ENCODE data around the gene ADAR. TPM values are rescaled to one million over a fixed set of nuclear protein-coding genes. Genes with fewer than 3 reads are reported as not detected.

Gene ADAR
- total and polyA plus RNA-seq, 11 donors = 16.0 to 117 (median 54.3) TPM

GRCh38 chr1:154550657-154551056 is 57.3 kb downstream of the ADAR start:
- intact Hi-C loops (cut with DNase I) = loop anchor here in 3 of 10 donors (10.0 kb wide), 3 partner anchors 146 to 534 kb away; partner anchors contain the start of gene IL6R (in 1 of the 3)
- WGBS, 4 donors = 64 to 82% (median 67%) methylated on average over 6 of the region's 6 CpGs

GRCh38 chr1:154550070-154550469 is 57.9 kb downstream of the ADAR start:
- intact Hi-C loops (cut with DNase I) = loop anchor here in 3 of 10 donors (10.0 kb wide), 3 partner anchors 145 to 535 kb away; partner anchors contain the start of gene IL6R (in 1 of the 3)
- no peak overlapping the region for H3K27ac ChIP-seq
- H3K27me3 ChIP-seq = no peaks in the 10 kb centered on the region
- TF ChIP-seq POLR2A (IDR thresholded peaks at IDR 0.05) = no peak
- TF ChIP-seq CTCF (IDR thresholded peaks at IDR 0.05) = no peak
- DNase-seq (no peak), ATAC-seq (no peak)
- H3K4me1 ChIP-seq = peaks cover 0 to 33% (median 17%) of the 10 kb centered on the region in 12 donors
- H3K9me3 ChIP-seq = no peaks in the 10 kb centered on the region
- H3K36me3 ChIP-seq = peaks cover 5 to 75% (median 66%) of the 10 kb centered on the region in 9 donors
- H3K4me3 ChIP-seq = no peak overlapping the region
- WGBS, 4 donors = 49 to 63% (median 53%) methylated on average over 5 of the region's 5 CpGs

More at GRCh38 chr1:154550657-154551056, 57.3 kb downstream of the ADAR start:
- DNase-seq (no peak), ATAC-seq (no peak)
- TF ChIP-seq CTCF (IDR thresholded peaks at IDR 0.05) (no peak), POLR2A (IDR thresholded peaks at IDR 0.05) (no peak)
- no peaks in the 10 kb centered on the region for H3K9me3 ChIP-seq
- peaks cover 0 to 33% (median 17%) of the 10 kb centered on the region in 12 donors for H3K4me1 ChIP-seq
- no peaks in the 10 kb centered on the region for H3K27me3 ChIP-seq
- H3K36me3 ChIP-seq = peaks cover 5 to 81% (median 72%) of the 10 kb centered on the region in 9 donors
- no peak overlapping the region for H3K27ac ChIP-seq
- H3K4me3 ChIP-seq = no peak overlapping the region

GRCh38 chr1:154549202-154549770 is 58.7 kb downstream of the ADAR start:
- DNase-seq (no peak), ATAC-seq (no peak)
- intact Hi-C loops (cut with DNase I) = loop anchor here in 4 of 10 donors (5.0 to 10.0 kb wide), 3 partner anchors 67 to 214 kb away; no protein-coding TSS in a partner anchor
- WGBS, 4 donors = 82 to 89% (median 87%) methylated on average over 3 of the region's 3 CpGs
- H3K4me3 ChIP-seq = no peak overlapping the region
- TF ChIP-seq POLR2A (IDR thresholded peaks at IDR 0.05) (no peak), CTCF (IDR thresholded peaks at IDR 0.05) (no peak)
- no peaks in the 10 kb centered on the region for H3K27me3 ChIP-seq
- H3K9me3 ChIP-seq = no peaks in the 10 kb centered on the region
- no peak overlapping the region for H3K27ac ChIP-seq
- H3K4me1 ChIP-seq = peaks cover 0 to 33% (median 17%) of the 10 kb centered on the region in 12 donors
- peaks cover 5 to 68% (median 58%) of the 10 kb centered on the region in 9 donors for H3K36me3 ChIP-seq

GRCh38 chr1:154548028-154548427 is 60.0 kb downstream of the ADAR start:
- Histone ChIP-seq H3K36me3 (peaks cover 5 to 55% (median 45%) of the 10 kb centered on the region in 9 donors), H3K4me1 (peaks cover 0 to 28% (median 13%) of the 10 kb centered on the region in 12 donors), H3K27me3 (no peaks in the 10 kb centered on the region), H3K27ac (peak overlapping the region in 6 of 12 donors; percentile 0 to 50 (median 28)), H3K9me3 (no peaks in the 10 kb centered on the region), H3K4me3 (no peak overlapping the region)
- peak; percentile 71 to 82 (median 78) for ATAC-seq
- peak in 3 of 5 donors; percentile 46 to 70 (median 47) for DNase-seq
- no peak for TF ChIP-seq CTCF (IDR thresholded peaks at IDR 0.05)
- TF ChIP-seq POLR2A (IDR thresholded peaks at IDR 0.05) = no peak
- intact Hi-C loops (cut with DNase I) = loop anchor here in 4 of 10 donors (5.0 to 10.0 kb wide), 3 partner anchors 66 to 213 kb away; no protein-coding TSS in a partner anchor
- WGBS, 4 donors = 21 to 37% (median 31%) methylated on average over 1 of the region's 1 CpG
